C4-2B (cell line): Measurements from ENCODE around the gene ADGB.

Experiments used
- ZFX ChIP-seq: fragments of 450-650 bp; IDR thresholded peaks from 2 replicates; pipeline ENCODE4 v1.6.1; 2017
- TF ChIP-seq, protein P1 (sequence below): fragments of 450-650 bp; conservative IDR thresholded peaks from 2 replicates; pipeline ENCODE4 v1.5.1; 2017; ENCODE audit warnings: mild to moderate bottlenecking

DNA sequence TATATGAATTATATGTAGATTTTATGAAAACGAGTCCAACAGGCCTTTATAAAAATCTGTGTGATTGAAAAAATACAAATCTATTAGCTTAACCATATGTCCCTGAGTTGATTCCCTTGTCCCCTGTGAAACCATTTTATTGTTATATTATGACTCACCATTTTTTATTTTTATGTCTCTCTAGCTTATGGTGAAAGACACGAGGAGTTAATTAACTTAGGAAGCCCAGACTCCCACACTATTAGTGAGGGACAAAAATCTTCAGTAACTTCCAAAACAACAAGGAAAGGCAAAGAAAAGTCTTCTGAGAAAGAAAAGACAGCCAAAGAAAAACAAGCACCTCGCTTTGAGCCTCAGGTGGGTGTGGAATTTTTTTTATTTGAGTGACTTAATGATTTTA, 183.1 kb downstream of the ADGB start:
- TF ChIP-seq, protein P1, sequence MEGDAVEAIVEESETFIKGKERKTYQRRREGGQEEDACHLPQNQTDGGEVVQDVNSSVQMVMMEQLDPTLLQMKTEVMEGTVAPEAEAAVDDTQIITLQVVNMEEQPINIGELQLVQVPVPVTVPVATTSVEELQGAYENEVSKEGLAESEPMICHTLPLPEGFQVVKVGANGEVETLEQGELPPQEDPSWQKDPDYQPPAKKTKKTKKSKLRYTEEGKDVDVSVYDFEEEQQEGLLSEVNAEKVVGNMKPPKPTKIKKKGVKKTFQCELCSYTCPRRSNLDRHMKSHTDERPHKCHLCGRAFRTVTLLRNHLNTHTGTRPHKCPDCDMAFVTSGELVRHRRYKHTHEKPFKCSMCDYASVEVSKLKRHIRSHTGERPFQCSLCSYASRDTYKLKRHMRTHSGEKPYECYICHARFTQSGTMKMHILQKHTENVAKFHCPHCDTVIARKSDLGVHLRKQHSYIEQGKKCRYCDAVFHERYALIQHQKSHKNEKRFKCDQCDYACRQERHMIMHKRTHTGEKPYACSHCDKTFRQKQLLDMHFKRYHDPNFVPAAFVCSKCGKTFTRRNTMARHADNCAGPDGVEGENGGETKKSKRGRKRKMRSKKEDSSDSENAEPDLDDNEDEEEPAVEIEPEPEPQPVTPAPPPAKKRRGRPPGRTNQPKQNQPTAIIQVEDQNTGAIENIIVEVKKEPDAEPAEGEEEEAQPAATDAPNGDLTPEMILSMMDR: no peak
- TF ChIP-seq ZFX: no peak
